H9 (cell line): ENCODE data around the gene CCL4L2. TPM values are rescaled to one million over a fixed set of nuclear protein-coding genes. Genes with fewer than 3 reads are reported as not detected.
"Not testable (repeated sequence)": the region's sequence is repeated elsewhere in the genome, so short reads cannot be mapped to it uniquely, and the experiment has no call there.

ENCODE experiments used
- DNase-seq: peaks from one replicate; pipeline ENCODE4 v3.0.0-alpha.2; 2017
- H2AFZ ChIP-seq: one replicate; pipeline ENCODE4 v1.6.1; 2013; ENCODE audit warnings: mild to moderate bottlenecking, low read length, control low read depth, moderate library complexity
- H2AK5ac ChIP-seq: 2 replicates; pipeline ENCODE4 v1.6.1; 2013; ENCODE audit warnings: low read length, control low read depth, mixed read lengths; ENCODE audit not compliant: insufficient read length
- H2BK120ac ChIP-seq: one replicate; pipeline ENCODE4 v1.6.1; 2013; ENCODE audit warnings: low read depth, mild to moderate bottlenecking, low read length, control low read depth, inconsistent platforms; ENCODE audit not compliant: poor library complexity, severe bottlenecking
- H2BK12ac ChIP-seq: 2 replicates; pipeline ENCODE4 v1.6.1; 2013; ENCODE audit warnings: low read length, control low read depth, mixed read lengths, low read depth; ENCODE audit not compliant: insufficient read length
- H2BK15ac ChIP-seq: 2 replicates; pipeline ENCODE4 v1.6.1; 2013; ENCODE audit warnings: low read depth, low read length, control low read depth
- H2BK20ac ChIP-seq: one replicate; pipeline ENCODE4 v1.6.1; 2013; ENCODE audit warnings: low read depth, mild to moderate bottlenecking, low read length, control low read depth, inconsistent platforms; ENCODE audit not compliant: poor library complexity, severe bottlenecking
- H2BK5ac ChIP-seq: 2 replicates; pipeline ENCODE4 v1.6.1; 2013; ENCODE audit warnings: low read length, control low read depth, mixed read lengths; ENCODE audit not compliant: insufficient read length
- H3K14ac ChIP-seq: 2 replicates; pipeline ENCODE4 v1.6.1; 2013; ENCODE audit warnings: low read length, control low read depth; ENCODE audit not compliant: insufficient read depth
- H3K18ac ChIP-seq: 2 replicates; pipeline ENCODE4 v1.6.1; 2013; ENCODE audit warnings: low read depth, mild to moderate bottlenecking, mixed read lengths, low read length, control low read depth; ENCODE audit not compliant: insufficient read length
- H3K23ac ChIP-seq: 2 replicates; pipeline ENCODE4 v1.6.1; 2013; ENCODE audit warnings: low read length, control low read depth, mixed read lengths, low read depth; ENCODE audit not compliant: insufficient read length
- H3K23me2 ChIP-seq: 2 replicates; pipeline ENCODE4 v1.6.1; 2013; ENCODE audit warnings: low read depth, mild to moderate bottlenecking, mixed read lengths, low read length, control low read depth; ENCODE audit not compliant: insufficient read length, poor library complexity, severe bottlenecking
- H3K27ac ChIP-seq: 2 replicates; pipeline ENCODE4 v1.5.1; 2013; ENCODE audit warnings: low read length, control low read depth, mixed read lengths, low read depth; ENCODE audit not compliant: insufficient read length
- H3K27me3 ChIP-seq: 2 replicates; pipeline ENCODE4 v1.6.1; 2013; ENCODE audit warnings: low read length, control low read depth, inconsistent platforms; ENCODE audit not compliant: insufficient read depth
- H3K4ac ChIP-seq: 2 replicates; pipeline ENCODE4 v1.6.1; 2013; ENCODE audit warnings: low read depth, mild to moderate bottlenecking, control low read depth, inconsistent platforms, low read length, moderate library complexity
- H3K4me1 ChIP-seq: 2 replicates; pipeline ENCODE4 v1.6.1; 2013; ENCODE audit warnings: low read length, control low read depth, inconsistent platforms; ENCODE audit not compliant: insufficient read depth
- H3K4me2 ChIP-seq: 2 replicates; pipeline ENCODE4 v1.6.1; 2013; ENCODE audit warnings: low read length, control low read depth, mixed read lengths; ENCODE audit not compliant: insufficient read length, insufficient read depth
- H3K56ac ChIP-seq: 2 replicates; pipeline ENCODE4 v1.6.1; 2013; ENCODE audit warnings: low read depth, mild to moderate bottlenecking, mixed read lengths, low read length, control low read depth; ENCODE audit not compliant: insufficient read length
- H3K79me1 ChIP-seq: 2 replicates; pipeline ENCODE4 v1.6.1; 2013; ENCODE audit warnings: low read depth, mild to moderate bottlenecking, moderate library complexity, low read length, control low read depth, inconsistent platforms; ENCODE audit not compliant: insufficient read depth, poor library complexity, severe bottlenecking
- H3K79me2 ChIP-seq: 2 replicates; pipeline ENCODE4 v1.6.1; 2013; ENCODE audit warnings: low read length, control low read depth, inconsistent platforms; ENCODE audit not compliant: insufficient read depth
- H3K9ac ChIP-seq: 2 replicates; pipeline ENCODE4 v1.6.1; 2013; ENCODE audit warnings: low read length, control low read depth, mixed read lengths; ENCODE audit not compliant: insufficient read length; ENCODE audit errors: extremely low read depth
- H3K9me3 ChIP-seq: one replicate; pipeline ENCODE4 v1.6.1; 2013; ENCODE audit warnings: low read depth, low read length, inconsistent platforms; ENCODE audit not compliant: control insufficient read depth
- H3T11ph ChIP-seq: one replicate; pipeline ENCODE4 v1.6.1; 2013; ENCODE audit warnings: mild to moderate bottlenecking, low read length, control low read depth, inconsistent platforms
- H4K20me1 ChIP-seq: one replicate; pipeline ENCODE4 v1.6.1; 2013; ENCODE audit not compliant: control insufficient read depth, insufficient read length, insufficient read depth
- H4K5ac ChIP-seq: 2 replicates; pipeline ENCODE4 v1.6.1; 2013; ENCODE audit warnings: low read depth, mild to moderate bottlenecking, mixed read lengths, low read length, control low read depth; ENCODE audit not compliant: insufficient read length
- H4K8ac ChIP-seq: replicated peaks from 2 replicates; pipeline ENCODE4 v1.6.1; 2013; ENCODE audit warnings: low read length, control low read depth, mixed read lengths, low read depth; ENCODE audit not compliant: insufficient read length
- H4K91ac ChIP-seq: 2 replicates; pipeline ENCODE4 v1.6.1; 2013; ENCODE audit warnings: low read depth, mild to moderate bottlenecking, moderate library complexity, mixed read lengths, low read length, control low read depth; ENCODE audit not compliant: insufficient read length
- H3K27ac Mint-ChIP-seq, 3 experiments: 2 replicates in 2 of 3; 3 replicates in 1 of 3; pipeline ENCODE4 v1.8.0; 2020 to 2021; ENCODE audit warnings: mixed read lengths in 3 of 3, mild to moderate bottlenecking in 1 of 3, moderate library complexity in 1 of 3
- H3K27me3 Mint-ChIP-seq: 2 replicates; pipeline ENCODE4 v1.8.0; 2021; ENCODE audit warnings: low read depth, mild to moderate bottlenecking, moderate library complexity, mixed read lengths
- H3K36me3 Mint-ChIP-seq, 3 experiments: 2 replicates in 2 of 3; 3 replicates in 1 of 3; pipeline ENCODE4 v1.8.0; 2020 to 2021; ENCODE audit warnings: low read depth in 3 of 3, mixed read lengths in 3 of 3; ENCODE audit not compliant: insufficient read depth in 1 of 3
- H3K4me1 Mint-ChIP-seq, 2 experiments: 2 replicates each; pipeline ENCODE4 v1.8.0; 2020; ENCODE audit warnings: mixed read lengths in 2 of 2
- H3K4me3 Mint-ChIP-seq, 2 experiments: 2 replicates in 1 of 2; 3 replicates in 1 of 2; pipeline ENCODE4 v1.8.0; 2020 to 2021; ENCODE audit warnings: mild to moderate bottlenecking in 2 of 2, mixed read lengths in 2 of 2, moderate library complexity in 1 of 2
- H3K9me3 Mint-ChIP-seq, 2 experiments: 2 replicates in 1 of 2; 3 replicates in 1 of 2; pipeline ENCODE4 v1.8.0; 2020; ENCODE audit warnings: mild to moderate bottlenecking in 2 of 2, mixed read lengths in 2 of 2, moderate library complexity in 1 of 2
- WGBS: extraction: QIAGEN DNeasy Blood & Tissue Kit; methylation state at CpG from one replicate; pipeline ENCODE4 v1.1.7; 2013; ENCODE audit warnings: missing lambda C conversion rate, low lambda C conversion rate, mixed read lengths; ENCODE audit not compliant: insufficient read length; ENCODE audit errors: extremely low coverage; 5-methylcytosine and 5-hydroxymethylcytosine counted together
- total RNA-seq: library from RNA; stranded (reverse); gene quantifications from 2 replicates; pipeline ENCODE4 v1.2.1, GENCODE V29; 2021

Gene CCL4L2
- total RNA-seq, 1 experiment from 2014 or later, result not detected

DNA sequence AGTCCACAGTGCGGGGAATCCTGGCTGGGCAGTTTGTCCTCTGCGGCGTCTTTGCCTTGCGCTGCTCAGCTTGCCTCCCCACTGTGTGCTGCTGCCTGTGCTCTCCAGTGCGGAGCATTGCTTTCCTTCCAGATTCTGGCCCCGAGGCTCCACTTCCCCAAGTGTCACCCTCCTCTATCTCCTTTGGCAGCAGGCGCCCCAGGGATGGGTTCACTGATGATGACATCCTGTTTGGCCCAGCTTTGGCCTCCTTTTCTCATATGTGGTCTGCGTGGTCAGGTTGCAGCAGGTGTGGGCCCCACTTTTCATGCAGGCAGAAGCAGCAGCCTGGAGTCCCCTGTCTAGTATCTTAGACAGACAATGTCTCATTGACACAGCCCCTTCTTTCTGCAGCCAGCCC lies 9.4 kb upstream of the CCL4L2 start:
- H3K4me1 Mint-ChIP-seq, result peaks cover 7 to 10% of the 10 kb centered on the region in 2 experiments
- not testable (repeated sequence) for H2BK15ac ChIP-seq, H4K91ac ChIP-seq, H3K9me3 ChIP-seq, H2BK120ac ChIP-seq, H3K56ac ChIP-seq, H2BK5ac ChIP-seq, H3K36me3 Mint-ChIP-seq, H2BK20ac ChIP-seq, H3K79me2 ChIP-seq, H3K27me3 ChIP-seq, H2AK5ac ChIP-seq, H4K5ac ChIP-seq, H3K27me3 Mint-ChIP-seq, H3K4ac ChIP-seq, H3K27ac Mint-ChIP-seq, H3K4me3 Mint-ChIP-seq, H3K18ac ChIP-seq, H3K4me1 ChIP-seq, H3T11ph ChIP-seq, H4K8ac ChIP-seq, H2AFZ ChIP-seq, H4K20me1 ChIP-seq, H3K23ac ChIP-seq, H3K9ac ChIP-seq, H3K23me2 ChIP-seq, H3K9me3 Mint-ChIP-seq, H3K79me1 ChIP-seq, DNase-seq, H3K27ac ChIP-seq, H3K4me2 ChIP-seq, H2BK12ac ChIP-seq
- no CpG with 5 or more reads among the region's 8 CpGs for WGBS
- H3K14ac ChIP-seq, result peak overlapping the region; percentile 29; the same call in 1 of the 2 replicates
